BE2C (cell line): ENCODE data around the gene RHCE. TPM values are rescaled to one million over a fixed set of nuclear protein-coding genes. Genes with fewer than 3 reads are reported as not detected.
"Not testable (repeated sequence)": the region's sequence is repeated elsewhere in the genome, so short reads cannot be mapped to it uniquely, and the experiment has no call there.

Experiments
- DNase-seq: peaks from one replicate; pipeline ENCODE4 v3.0.0-alpha.2; 2020
- H3K27me3 ChIP-seq: fragments of 250-450 bp; sonication (Bioruptor Pico); 2 replicates; pipeline ENCODE4 v1.5.1; 2020; ENCODE audit warnings: mild to moderate bottlenecking
- H3K36me3 ChIP-seq: fragments of 250-450 bp; sonication (Bioruptor Pico); 2 replicates; pipeline ENCODE4 v1.5.1; 2020; ENCODE audit warnings: mild to moderate bottlenecking
- H3K4me1 ChIP-seq: fragments of 250-450 bp; sonication (Bioruptor Pico); 2 replicates; pipeline ENCODE4 v1.5.1; 2020
- H3K4me3 ChIP-seq: 2 replicates; pipeline ENCODE4 v1.5.1; 2011; ENCODE audit warnings: low read depth, low read length
- H3K9me3 ChIP-seq: fragments of 250-450 bp; sonication (Bioruptor Pico); 2 replicates; pipeline ENCODE4 v1.5.1; 2020
- polyA plus RNA-seq: library from polyadenylated mRNA; unstranded; fragments of >200 nt; gene quantifications from one replicate; pipeline ENCODE4 v1.2.1, GENCODE V29; 2012; ENCODE audit warnings: low read depth, missing spikeins; ENCODE audit not compliant: insufficient read length, insufficient read depth
- TF ChIP-seq, protein P1 (sequence below): IDR thresholded peaks from 2 replicates; pipeline ENCODE4 v1.5.1; 2012; ENCODE audit warnings: mild to moderate bottlenecking, low read depth, low read length

The RHCE gene
- polyA plus RNA-seq, result 0.29 TPM

DNA sequence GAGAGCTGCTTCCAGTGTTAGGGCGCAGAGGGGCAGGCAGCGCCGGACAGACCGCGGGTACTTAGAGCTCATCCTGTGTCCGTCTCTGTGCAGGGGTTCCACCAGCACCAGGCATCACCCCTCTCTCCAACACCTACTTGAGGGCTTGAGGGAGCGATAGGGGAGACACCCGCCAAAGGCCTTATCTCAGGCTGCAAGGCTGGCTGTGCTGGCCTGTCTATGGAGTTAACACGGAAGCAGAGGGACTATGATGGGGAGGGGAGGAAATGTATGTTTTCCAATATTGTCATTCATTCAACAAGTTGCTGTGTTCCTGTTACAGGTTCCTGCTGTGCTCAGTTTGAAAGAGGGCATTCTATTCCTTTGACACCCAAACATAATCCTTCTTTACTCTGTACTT, at the start of gene RHCE:
RHCE (minus strand) TSS at position 111 of the 400 bp plus-strand sequence; CDS start at position 72, 39 bp downstream.
- not testable (repeated sequence) for H3K9me3 ChIP-seq, DNase-seq, H3K27me3 ChIP-seq, H3K36me3 ChIP-seq, H3K4me3 ChIP-seq, H3K4me1 ChIP-seq

DNA sequence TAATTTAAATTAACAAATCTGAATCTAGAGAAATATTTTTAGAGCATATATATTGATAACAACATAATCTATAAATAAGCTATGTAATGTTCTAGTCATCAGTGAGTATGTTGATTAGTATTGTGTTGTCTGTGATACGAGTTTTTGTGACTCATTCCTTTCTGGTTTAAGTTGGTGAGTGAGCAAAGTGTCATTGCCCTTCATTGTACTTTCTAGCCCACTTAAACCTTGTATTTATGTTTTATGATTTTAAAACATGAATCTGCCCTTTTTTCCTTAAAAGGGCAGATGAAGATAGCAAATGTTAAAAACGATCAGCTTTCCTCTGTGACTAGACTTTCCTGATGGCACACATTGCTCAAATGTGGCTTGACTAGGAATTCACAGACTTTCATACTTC, 48.6 kb upstream of the RHCE start:
- H3K27me3 ChIP-seq, result no peaks in the 10 kb centered on the region
- TF ChIP-seq, protein P1, sequence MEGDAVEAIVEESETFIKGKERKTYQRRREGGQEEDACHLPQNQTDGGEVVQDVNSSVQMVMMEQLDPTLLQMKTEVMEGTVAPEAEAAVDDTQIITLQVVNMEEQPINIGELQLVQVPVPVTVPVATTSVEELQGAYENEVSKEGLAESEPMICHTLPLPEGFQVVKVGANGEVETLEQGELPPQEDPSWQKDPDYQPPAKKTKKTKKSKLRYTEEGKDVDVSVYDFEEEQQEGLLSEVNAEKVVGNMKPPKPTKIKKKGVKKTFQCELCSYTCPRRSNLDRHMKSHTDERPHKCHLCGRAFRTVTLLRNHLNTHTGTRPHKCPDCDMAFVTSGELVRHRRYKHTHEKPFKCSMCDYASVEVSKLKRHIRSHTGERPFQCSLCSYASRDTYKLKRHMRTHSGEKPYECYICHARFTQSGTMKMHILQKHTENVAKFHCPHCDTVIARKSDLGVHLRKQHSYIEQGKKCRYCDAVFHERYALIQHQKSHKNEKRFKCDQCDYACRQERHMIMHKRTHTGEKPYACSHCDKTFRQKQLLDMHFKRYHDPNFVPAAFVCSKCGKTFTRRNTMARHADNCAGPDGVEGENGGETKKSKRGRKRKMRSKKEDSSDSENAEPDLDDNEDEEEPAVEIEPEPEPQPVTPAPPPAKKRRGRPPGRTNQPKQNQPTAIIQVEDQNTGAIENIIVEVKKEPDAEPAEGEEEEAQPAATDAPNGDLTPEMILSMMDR, result no peak
- no peaks in the 10 kb centered on the region for H3K36me3 ChIP-seq
- H3K9me3 ChIP-seq, result no peaks in the 10 kb centered on the region
- no peak overlapping the region for H3K4me3 ChIP-seq
- no peak for DNase-seq
- no peaks in the 10 kb centered on the region for H3K4me1 ChIP-seq

- no peak for DNase-seq
- Histone ChIP-seq H3K4me3 (no peak overlapping the region), H3K27me3 (no peaks in the 10 kb centered on the region), H3K9me3 (no peaks in the 10 kb centered on the region), H3K4me1 (no peaks in the 10 kb centered on the region), H3K36me3 (no peaks in the 10 kb centered on the region)
- TF ChIP-seq, protein P1, result no peak
Measured at GRCh38 chr1:25468033-25468432, 47.4 kb upstream of the RHCE start.

DNA sequence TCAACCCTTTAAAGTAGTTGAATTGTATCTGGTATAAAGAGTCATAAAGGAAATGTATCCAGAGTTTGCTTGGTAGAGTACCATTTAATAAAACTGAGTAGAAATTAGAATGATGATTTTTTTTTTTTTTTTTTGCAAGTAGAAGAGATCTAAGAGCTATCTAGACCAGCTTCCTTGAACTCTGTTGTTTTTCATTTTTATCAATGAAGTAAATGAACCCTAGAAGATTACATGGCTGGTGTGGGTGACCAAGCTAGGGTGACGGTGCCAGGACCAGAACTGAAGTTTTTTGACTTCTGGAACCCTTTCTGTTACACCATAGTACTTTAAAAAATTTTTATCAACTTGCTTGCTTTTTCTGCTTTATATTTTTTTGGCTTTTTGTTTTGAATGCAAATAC, 47.0 kb upstream of the RHCE start:
- TF ChIP-seq, protein P1, result no peak
- Histone ChIP-seq H3K4me3 (no peak overlapping the region), H3K9me3 (no peaks in the 10 kb centered on the region), H3K36me3 (no peaks in the 10 kb centered on the region), H3K27me3 (no peaks in the 10 kb centered on the region), H3K4me1 (no peaks in the 10 kb centered on the region)
- no peak for DNase-seq

DNA sequence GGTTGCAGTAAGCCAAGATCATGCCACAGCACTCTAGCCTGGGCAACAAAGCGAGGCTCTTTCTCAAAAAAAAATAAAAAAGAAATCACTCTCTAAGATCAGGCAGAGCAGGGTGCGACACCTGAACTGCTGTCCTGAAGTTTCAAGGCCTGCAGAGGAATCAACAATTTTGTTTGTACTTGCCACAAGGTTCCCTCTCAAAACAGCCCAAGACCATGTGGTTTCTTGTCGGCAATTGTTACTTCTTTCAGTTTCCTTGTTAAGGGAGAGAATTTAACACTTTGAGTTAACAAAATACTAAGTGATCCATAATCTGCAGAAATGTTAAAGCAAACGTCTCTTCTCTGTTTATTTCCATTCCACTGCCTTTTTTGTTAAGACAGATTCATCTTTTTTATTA, 46.6 kb upstream of the RHCE start:
- no peaks in the 10 kb centered on the region for H3K36me3 ChIP-seq
- no peaks in the 10 kb centered on the region for H3K9me3 ChIP-seq
- TF ChIP-seq, protein P1, result no peak
- H3K4me1 ChIP-seq, result no peaks in the 10 kb centered on the region
- H3K4me3 ChIP-seq, result no peak overlapping the region
- no peak for DNase-seq
- H3K27me3 ChIP-seq, result no peaks in the 10 kb centered on the region

GRCh38 chr1:25462732-25463131, 42.1 kb upstream of the RHCE start:
- H3K4me3 ChIP-seq, result no peak overlapping the region
- no peaks in the 10 kb centered on the region for H3K4me1 ChIP-seq
- H3K27me3 ChIP-seq, result no peaks in the 10 kb centered on the region
- TF ChIP-seq, protein P1, result no peak
- H3K9me3 ChIP-seq, result no peaks in the 10 kb centered on the region
- DNase-seq, result no peak
- H3K36me3 ChIP-seq, result peaks cover 7% of the 10 kb centered on the region; the same call in 1 of the 2 replicates

- Histone ChIP-seq H3K4me3 (no peak overlapping the region), H3K4me1 (no peaks in the 10 kb centered on the region), H3K27me3 (no peaks in the 10 kb centered on the region), H3K36me3 (peaks cover 7% of the 10 kb centered on the region; the same call in 1 of the 2 replicates), H3K9me3 (no peaks in the 10 kb centered on the region)
- TF ChIP-seq, protein P1, result no peak
- no peak for DNase-seq
Measured at GRCh38 chr1:25461849-25462248, 41.2 kb upstream of the RHCE start.

- not testable (repeated sequence) for H3K27me3 ChIP-seq, H3K36me3 ChIP-seq, DNase-seq, H3K4me1 ChIP-seq, H3K4me3 ChIP-seq, H3K9me3 ChIP-seq
Measured at GRCh38 chr1:25460816-25461215, 40.2 kb upstream of the RHCE start.
